GM18499 (cell line): ENCODE measurements around the gene WASF3.
A peak's percentile ranks its signal among the peaks of the same experiment; 100 is the strongest.

Source experiments
- ATAC-seq: cut with Tn5 transposase; IDR thresholded peaks from one replicate; pipeline ENCODE4 v1.9.1; 2021; ENCODE audit warnings: moderate number of reproducible peaks; ENCODE audit not compliant: insufficient read depth, unreplicated experiment

The WASF3 gene

GRCh38 chr13:26585136-26585535 lies 27.7 kb downstream of the WASF3 start:
- no peak for ATAC-seq

- ATAC-seq: no peak
Observed at GRCh38 chr13:26587251-26587650, 29.8 kb downstream of the WASF3 start.

- ATAC-seq: no peak
Observed at GRCh38 chr13:26589226-26589625, 31.7 kb downstream of the WASF3 start.

- ATAC-seq: no peak
Observed at GRCh38 chr13:26589754-26590153, 32.3 kb downstream of the WASF3 start.

- no peak for ATAC-seq
Observed at GRCh38 chr13:26590379-26590778, 32.9 kb downstream of the WASF3 start.

- no peak for ATAC-seq
Observed at GRCh38 chr13:26590951-26591350, 33.5 kb downstream of the WASF3 start.

GRCh38 chr13:26591672-26592071 lies 34.2 kb downstream of the WASF3 start:
- no peak for ATAC-seq

GRCh38 chr13:26593661-26594060 lies 36.2 kb downstream of the WASF3 start:
- no peak for ATAC-seq

- no peak for ATAC-seq
Observed at GRCh38 chr13:26594363-26594762, 36.9 kb downstream of the WASF3 start.

- no peak for ATAC-seq
Observed at GRCh38 chr13:26596458-26596857, 39.0 kb downstream of the WASF3 start.

- ATAC-seq: no peak
Observed at GRCh38 chr13:26599403-26599802, 41.9 kb downstream of the WASF3 start.

GRCh38 chr13:26599860-26600259 lies 42.4 kb downstream of the WASF3 start:
- ATAC-seq: no peak

GRCh38 chr13:26600343-26600742 lies 42.9 kb downstream of the WASF3 start:
- no peak for ATAC-seq

- peak; percentile 80 for ATAC-seq
Observed at GRCh38 chr13:26601669-26602068, 44.2 kb downstream of the WASF3 start.

GRCh38 chr13:26602783-26603182 lies 45.3 kb downstream of the WASF3 start:
- no peak for ATAC-seq

GRCh38 chr13:26604784-26605545 lies 47.5 kb downstream of the WASF3 start:
- ATAC-seq: no peak

GRCh38 chr13:26605845-26606244 lies 48.4 kb downstream of the WASF3 start:
- ATAC-seq: no peak

GRCh38 chr13:26606631-26607030 lies 49.1 kb downstream of the WASF3 start:
- ATAC-seq: no peak

- ATAC-seq: no peak
Observed at GRCh38 chr13:26614721-26615120, 57.2 kb downstream of the WASF3 start.

GRCh38 chr13:26616126-26616525 lies 58.6 kb downstream of the WASF3 start:
- ATAC-seq: no peak

- no peak for ATAC-seq
Observed at GRCh38 chr13:26618726-26619125, 61.2 kb downstream of the WASF3 start.

GRCh38 chr13:26619358-26619757 lies 61.9 kb downstream of the WASF3 start:
- no peak for ATAC-seq
